HG03139 (cell line): Measurements from ENCODE around the gene STYXL2.
A peak's percentile ranks its signal among the peaks of the same experiment; 100 is the strongest.

Source experiments
- ATAC-seq: cut with Tn5 transposase; IDR thresholded peaks from one replicate; pipeline ENCODE4 v1.9.1; 2021; ENCODE audit not compliant: unreplicated experiment

STYXL2 gene

GRCh38 chr1:167093846-167094516 is at the start of gene STYXL2:
TSS of gene STYXL2 (plus strand) at chr1:167094075. CDS start at chr1:167094850, 775 bp downstream.
- ATAC-seq = no peak

- no peak for ATAC-seq
These were observed 42.0 kb upstream of the STYXL2 start for GRCh38 chr1:167051907-167052306.

GRCh38 chr1:167052389-167052788 is 41.5 kb upstream of the STYXL2 start:
- ATAC-seq = no peak

GRCh38 chr1:167054531-167054930 is 39.3 kb upstream of the STYXL2 start:
- no peak for ATAC-seq

- no peak for ATAC-seq
These were observed 38.8 kb upstream of the STYXL2 start for GRCh38 chr1:167054946-167055630.

- ATAC-seq = no peak
These were observed 37.2 kb upstream of the STYXL2 start for GRCh38 chr1:167056529-167057231.

GRCh38 chr1:167057241-167057688 is 36.6 kb upstream of the STYXL2 start:
- peak; percentile 55 for ATAC-seq

GRCh38 chr1:167059045-167059808 is 34.6 kb upstream of the STYXL2 start:
- no peak for ATAC-seq

GRCh38 chr1:167059809-167060107 is 34.1 kb upstream of the STYXL2 start:
- no peak for ATAC-seq

- no peak for ATAC-seq
These were observed 33.5 kb upstream of the STYXL2 start for GRCh38 chr1:167060141-167061072.

GRCh38 chr1:167061073-167061464 is 32.8 kb upstream of the STYXL2 start:
- no peak for ATAC-seq

GRCh38 chr1:167064621-167065020 is 29.3 kb upstream of the STYXL2 start:
- no peak for ATAC-seq

GRCh38 chr1:167065471-167065870 is 28.4 kb upstream of the STYXL2 start:
- ATAC-seq = no peak

- peak; percentile 67 for ATAC-seq
These were observed 27.3 kb upstream of the STYXL2 start for GRCh38 chr1:167066333-167067122.

GRCh38 chr1:167067904-167068303 is 26.0 kb upstream of the STYXL2 start:
- ATAC-seq = no peak

GRCh38 chr1:167068761-167069160 is 25.1 kb upstream of the STYXL2 start:
- no peak for ATAC-seq

- ATAC-seq = no peak
These were observed 22.6 kb upstream of the STYXL2 start for GRCh38 chr1:167071286-167071685.

GRCh38 chr1:167076136-167076710 is 17.7 kb upstream of the STYXL2 start:
- ATAC-seq = no peak
